Urothelium cell line (cell line): ENCODE data around the gene SBK3.

Source experiments
- DNase-seq: peaks from one replicate; pipeline ENCODE4 v3.0.0; 2011; ENCODE audit warnings: low spot score, mixed read lengths
- FAIRE-seq: peaks from 2 replicates; lab custom pipeline; 2011; peaks lifted over from hg19 to GRCh38; lab: Jason Lieb, UNC

The SBK3 gene

DNA sequence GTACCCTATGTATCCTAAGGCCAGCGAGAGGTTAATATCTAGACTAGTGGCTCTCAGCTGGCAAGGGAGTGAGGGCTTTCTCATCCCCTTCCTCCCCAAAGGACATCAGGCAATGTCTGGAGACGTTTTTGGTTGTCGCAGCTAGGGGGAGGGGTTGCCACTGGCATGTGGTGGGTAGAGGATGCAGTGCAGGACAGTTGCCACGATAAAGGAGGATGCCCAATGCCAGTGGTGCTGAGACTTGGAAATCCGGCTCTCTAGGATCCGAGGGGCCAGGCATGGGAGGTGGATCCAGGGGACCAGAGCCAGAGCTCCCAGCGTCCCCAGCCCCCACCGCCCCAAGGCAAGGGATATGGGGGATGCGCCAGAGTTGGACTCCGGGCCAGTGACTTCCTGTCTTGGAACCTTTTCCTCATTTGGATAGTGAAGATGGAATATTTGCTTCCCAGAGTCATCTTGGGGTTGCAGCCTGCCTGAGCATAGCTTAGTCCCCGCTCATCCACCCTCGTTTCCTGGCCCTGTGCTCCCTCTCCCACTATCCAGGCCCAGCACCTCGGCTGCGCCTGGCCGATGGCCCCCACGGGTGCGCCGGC lies 52.2 kb downstream of the SBK3 start:
- DNase-seq (no peak), FAIRE-seq (no peak)

- FAIRE-seq: no peak
- DNase-seq: no peak
Measured at GRCh38 chr19:55492362-55492944, 52.9 kb downstream of the SBK3 start.

GRCh38 chr19:55491546-55492360 lies 53.6 kb downstream of the SBK3 start:
- DNase-seq: no peak
- no peak for FAIRE-seq
